HK-2 (cell line): Measurements from ENCODE around the gene IL12RB1.
"Not testable (repeated sequence)": the region's sequence is repeated elsewhere in the genome, so short reads cannot be mapped to it uniquely, and the experiment has no call there.

Source experiments
- DNase-seq: peaks from one replicate; pipeline ENCODE4 v3.0.0-alpha.2; 2018; ENCODE audit not compliant: unreplicated experiment

IL12RB1 gene

GRCh38 chr19:18046059-18046718 lies 40.5 kb downstream of the IL12RB1 start:
- DNase-seq = peak; percentile 75

- DNase-seq = no peak
These were observed 41.3 kb downstream of the IL12RB1 start for GRCh38 chr19:18045307-18046050.

GRCh38 chr19:18044825-18045304 lies 41.9 kb downstream of the IL12RB1 start:
- peak; percentile 68 for DNase-seq

GRCh38 chr19:18043676-18044075 lies 43.1 kb downstream of the IL12RB1 start:
- DNase-seq = no peak

- no peak for DNase-seq
These were observed 45.7 kb downstream of the IL12RB1 start for GRCh38 chr19:18041054-18041453.

- DNase-seq = not testable (repeated sequence)
These were observed 54.6 kb downstream of the IL12RB1 start for GRCh38 chr19:18032102-18032501.

GRCh38 chr19:18031401-18031800 lies 55.3 kb downstream of the IL12RB1 start:
- DNase-seq = not testable (repeated sequence)

GRCh38 chr19:18029617-18030338 lies 57.0 kb downstream of the IL12RB1 start:
- DNase-seq = no peak

- no peak for DNase-seq
These were observed 59.6 kb downstream of the IL12RB1 start for GRCh38 chr19:18027151-18027550.

GRCh38 chr19:18023622-18024251 lies 63.0 kb downstream of the IL12RB1 start:
- DNase-seq = no peak

GRCh38 chr19:18021121-18021755 lies 65.5 kb downstream of the IL12RB1 start:
- peak; percentile 93 for DNase-seq

GRCh38 chr19:18020212-18021085 lies 66.3 kb downstream of the IL12RB1 start:
- peak; percentile 55 for DNase-seq

- no peak for DNase-seq
These were observed 69.3 kb downstream of the IL12RB1 start for GRCh38 chr19:18017275-18018083.

- DNase-seq = no peak
These were observed 70.4 kb downstream of the IL12RB1 start for GRCh38 chr19:18016209-18016910.

- no peak for DNase-seq
These were observed 72.5 kb downstream of the IL12RB1 start for GRCh38 chr19:18014197-18014596.

- no peak for DNase-seq
These were observed 73.3 kb downstream of the IL12RB1 start for GRCh38 chr19:18013210-18014111.

- no peak for DNase-seq
These were observed 76.6 kb downstream of the IL12RB1 start for GRCh38 chr19:18010149-18010548.
